Measurements from ENCODE around the gene GABBR2.
A peak's percentile ranks its signal among the peaks of the same experiment; 100 is the strongest.
"Not testable (repeated sequence)": the region's sequence is repeated elsewhere in the genome, so short reads cannot be mapped to it uniquely, and the experiment has no call there.

Gene GABBR2

DNA sequence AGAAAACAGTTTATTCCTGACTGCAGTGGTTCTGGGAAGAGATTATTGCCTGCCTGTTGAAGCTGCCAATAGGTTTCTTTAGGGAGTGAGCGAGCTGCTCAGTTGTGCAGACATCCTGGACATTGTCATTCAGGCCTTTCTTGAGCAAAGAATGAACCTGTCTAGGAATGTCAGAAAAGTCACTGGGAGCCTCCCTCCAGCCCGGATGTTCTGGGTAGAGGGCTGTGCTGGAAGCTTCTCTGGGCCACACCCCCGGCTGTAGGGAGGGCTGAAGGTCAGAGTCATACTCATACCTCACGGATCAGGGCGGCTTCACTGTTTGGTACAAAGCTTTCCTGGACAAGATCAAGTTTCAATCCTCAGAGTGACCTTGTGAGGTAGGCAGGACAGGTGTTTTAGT is 419.9 kb downstream of the GABBR2 start:
- DNase-seq (ENCODE audit: low spot score), result no peak

- DNase-seq (ENCODE audit: low spot score), result peak; percentile 21
Observed at GRCh38 chr9:98287384-98287783, 421.4 kb downstream of the GABBR2 start.

- DNase-seq (ENCODE audit: low spot score), result no peak
Observed at GRCh38 chr9:98285446-98285845, 423.3 kb downstream of the GABBR2 start.

DNA sequence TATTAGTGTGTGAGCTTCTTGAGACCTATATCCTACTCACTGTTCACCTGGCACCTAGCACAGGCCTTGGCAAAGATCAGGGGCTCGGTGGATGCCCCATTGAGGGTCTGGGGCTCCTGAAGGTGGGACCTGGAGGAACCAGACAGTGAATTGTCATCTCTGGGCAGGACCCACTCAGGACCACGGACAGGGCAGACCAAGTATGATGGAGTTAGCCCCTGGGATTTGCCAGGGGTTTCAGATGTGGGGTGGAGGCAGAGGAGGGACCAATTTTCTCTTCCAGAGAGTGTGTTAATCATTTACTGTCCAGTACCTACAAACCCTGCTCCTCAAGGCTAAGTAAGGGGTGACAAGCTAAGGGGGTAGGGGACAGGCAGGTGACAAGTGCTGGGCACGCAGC is 424.0 kb downstream of the GABBR2 start:
- no peak for DNase-seq (ENCODE audit: low spot score)

DNA sequence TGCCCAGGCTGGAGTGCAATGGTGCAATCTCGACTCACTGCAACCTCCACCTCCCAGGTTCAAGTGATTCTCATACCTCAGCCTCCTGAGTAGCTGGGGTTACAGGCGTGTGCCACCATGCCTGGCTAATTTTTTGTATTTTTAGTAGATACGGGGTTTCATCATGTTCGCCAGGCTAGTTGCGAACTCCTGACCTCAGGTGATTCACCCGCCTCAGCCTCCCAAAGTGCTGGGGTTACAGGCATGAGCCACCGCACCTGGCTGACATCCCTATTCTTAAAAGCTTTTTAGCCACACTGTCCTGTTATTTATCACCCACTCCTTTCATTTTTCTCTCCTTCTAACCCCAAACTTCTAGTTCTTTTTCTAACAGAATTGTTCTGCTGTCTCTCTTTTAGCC is 425.6 kb downstream of the GABBR2 start:
- not testable (repeated sequence) for DNase-seq (ENCODE audit: low spot score)

DNA sequence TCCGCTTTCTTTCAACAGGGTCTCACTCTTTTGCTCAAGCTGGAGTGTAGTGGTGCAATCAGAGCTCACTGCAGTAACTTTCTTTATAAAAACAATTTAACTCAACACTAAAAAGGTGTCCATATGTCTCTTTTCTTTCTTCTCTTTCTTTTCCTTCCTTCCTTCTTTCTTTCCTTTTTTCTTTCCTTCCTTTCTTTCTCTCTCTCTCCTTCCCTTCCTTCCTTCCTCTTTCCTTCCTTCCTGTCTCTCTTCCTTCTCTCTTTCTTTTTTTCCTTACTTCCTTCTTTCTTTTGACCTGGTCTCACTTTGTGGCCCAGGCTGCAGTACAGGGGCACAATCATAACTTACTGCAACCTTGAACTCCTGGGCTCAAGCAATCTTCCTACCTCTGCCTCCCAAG is 427.5 kb downstream of the GABBR2 start:
- no peak for DNase-seq (ENCODE audit: low spot score)

- no peak for DNase-seq (ENCODE audit: low spot score)
Observed at GRCh38 chr9:98280574-98280973, 428.2 kb downstream of the GABBR2 start.

DNA sequence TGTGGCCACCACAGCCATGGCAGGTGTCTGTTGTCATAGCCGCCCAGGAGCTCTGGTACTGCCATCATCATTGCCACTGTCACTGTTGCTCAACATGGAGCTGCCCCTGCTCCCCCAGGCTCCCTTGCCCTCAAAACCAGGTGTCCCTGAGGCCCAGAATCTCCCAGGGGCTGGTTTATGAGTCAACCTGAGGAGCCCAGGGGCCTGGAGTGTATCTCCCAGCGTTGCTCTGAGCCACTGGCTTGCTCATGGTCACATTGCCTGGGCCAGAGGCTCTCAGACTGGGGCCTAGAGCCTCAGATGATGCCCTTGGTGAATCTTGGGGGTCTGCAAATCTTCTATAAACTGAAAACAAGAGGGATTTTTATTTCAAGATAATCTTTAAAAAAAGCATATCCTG is 428.6 kb downstream of the GABBR2 start:
- no peak for DNase-seq (ENCODE audit: low spot score)

DNA sequence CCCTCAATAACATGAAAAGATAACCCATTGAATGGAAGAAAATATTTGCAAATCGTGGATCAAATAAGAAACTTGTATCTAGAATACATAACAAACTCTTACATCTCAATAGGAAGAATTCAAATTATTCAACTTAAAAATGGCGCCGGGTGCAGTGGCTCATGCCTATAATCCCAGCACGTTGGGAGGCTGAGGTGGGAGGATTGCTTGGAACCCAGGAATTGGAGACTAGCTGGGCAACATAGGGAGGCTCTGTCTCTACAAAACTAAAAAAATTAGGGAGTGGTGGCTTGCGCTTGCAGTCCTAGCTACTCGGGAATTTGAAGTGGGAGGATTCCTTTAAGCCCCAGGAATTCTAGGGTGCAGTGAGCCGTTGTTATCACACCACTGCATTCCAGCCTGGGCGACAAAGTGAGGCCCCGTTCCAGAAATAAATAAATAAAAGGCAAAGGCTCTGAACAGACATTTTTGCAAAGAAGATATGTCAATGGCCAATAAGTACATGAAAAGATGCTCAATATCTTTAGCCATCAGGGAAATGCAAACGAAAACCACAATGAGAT is 431.7 kb downstream of the GABBR2 start:
- DNase-seq (ENCODE audit: low spot score), result no peak

GRCh38 chr9:98275159-98275558 is 433.6 kb downstream of the GABBR2 start:
- DNase-seq (ENCODE audit: low spot score), result no peak

- no peak for DNase-seq (ENCODE audit: low spot score)
Observed at GRCh38 chr9:98272083-98272482, 436.7 kb downstream of the GABBR2 start.

DNA sequence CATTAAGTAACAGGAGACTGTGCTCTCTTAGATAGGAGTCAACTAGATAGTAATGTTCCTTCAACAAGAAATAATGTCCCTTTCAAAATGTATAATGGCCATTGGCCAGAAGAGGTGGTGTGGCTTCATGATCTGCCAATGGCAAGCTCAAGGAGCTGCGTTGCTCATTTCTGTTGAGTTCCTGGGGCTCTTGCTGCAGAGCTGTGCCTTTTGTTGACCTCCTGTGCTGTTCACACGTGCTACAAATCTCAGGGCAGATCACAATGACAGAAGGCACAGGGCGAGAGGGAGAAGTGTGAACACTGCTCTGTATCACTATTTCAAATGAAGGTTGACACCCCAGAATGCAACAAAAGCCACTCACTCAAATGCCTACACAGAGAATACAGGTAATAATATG is 437.3 kb downstream of the GABBR2 start:
- DNase-seq (ENCODE audit: low spot score), result no peak

DNA sequence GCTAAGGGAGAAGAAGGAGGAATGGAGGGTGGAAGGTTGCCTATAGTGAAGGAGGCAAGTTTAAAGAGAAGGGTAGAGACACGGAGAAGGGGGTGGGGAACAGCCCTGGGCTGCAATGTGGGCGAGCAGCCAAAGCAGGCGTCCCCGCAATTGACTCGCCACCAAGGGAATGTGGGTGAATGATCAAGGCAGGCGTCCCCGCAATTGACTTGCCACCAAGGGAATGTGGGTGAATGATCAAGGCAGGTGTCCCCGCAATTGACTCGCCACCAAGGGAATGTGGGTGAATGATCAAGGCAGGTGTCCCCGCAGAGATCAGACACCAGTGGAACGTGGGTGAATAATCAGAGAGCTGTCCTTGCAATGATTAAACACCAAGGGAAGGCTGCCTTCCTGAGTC is 438.5 kb downstream of the GABBR2 start:
- DNase-seq (ENCODE audit: low spot score), result not testable (repeated sequence)

DNA sequence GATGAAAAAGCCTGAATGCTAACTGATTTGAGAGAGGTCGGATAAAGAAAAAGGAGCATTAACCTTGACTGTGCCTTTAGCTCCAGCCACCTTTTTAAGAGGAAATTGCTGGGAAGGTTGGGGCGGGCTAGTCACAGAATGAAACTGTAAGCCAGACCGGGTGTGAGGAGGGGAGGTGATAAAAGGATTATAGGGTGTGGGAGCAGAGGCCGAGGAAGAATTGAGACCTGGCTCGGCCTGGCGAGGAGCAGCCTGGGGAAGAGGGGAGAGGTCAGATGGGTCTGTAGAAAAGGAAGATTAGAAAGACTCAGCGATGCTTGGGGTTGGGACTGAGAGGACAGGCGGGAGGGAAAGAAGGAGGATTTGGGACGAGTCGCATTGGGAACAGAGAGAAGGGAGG is 439.1 kb downstream of the GABBR2 start:
- DNase-seq (ENCODE audit: low spot score), result not testable (repeated sequence)

DNA sequence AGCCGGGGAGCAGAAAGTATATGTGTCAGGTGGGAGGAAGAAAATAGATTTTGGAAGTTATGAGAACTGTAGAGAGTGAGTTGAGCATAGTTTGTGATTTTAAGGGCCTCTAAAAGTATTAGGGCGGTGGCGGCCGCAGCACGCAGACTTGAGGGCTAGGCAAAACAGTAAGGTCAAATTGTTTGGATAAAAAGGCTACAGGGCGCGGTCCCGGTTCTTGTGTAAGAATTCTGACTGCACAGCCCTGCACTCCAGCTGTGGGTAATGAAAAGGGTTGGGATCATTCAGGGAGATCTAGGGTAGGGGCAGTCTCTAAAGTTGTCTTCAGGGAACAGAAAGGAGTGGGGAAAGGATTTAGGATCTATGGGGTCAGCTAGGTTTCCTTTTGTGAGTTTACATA is 441.2 kb downstream of the GABBR2 start:
- not testable (repeated sequence) for DNase-seq (ENCODE audit: low spot score)

GRCh38 chr9:98264516-98264915 is 444.2 kb downstream of the GABBR2 start:
- no peak for DNase-seq (ENCODE audit: low spot score)

GRCh38 chr9:98263482-98264357 is 445.0 kb downstream of the GABBR2 start:
- DNase-seq (ENCODE audit: low spot score), result peak; percentile 74

- DNase-seq (ENCODE audit: low spot score), result no peak
Observed at GRCh38 chr9:98263080-98263479, 445.7 kb downstream of the GABBR2 start.

- DNase-seq (ENCODE audit: low spot score), result no peak
Observed at GRCh38 chr9:98262056-98262455, 446.7 kb downstream of the GABBR2 start.

GRCh38 chr9:98260635-98261034 is 448.1 kb downstream of the GABBR2 start:
- DNase-seq (ENCODE audit: low spot score), result no peak

GRCh38 chr9:98259791-98260190 is 448.9 kb downstream of the GABBR2 start:
- no peak for DNase-seq (ENCODE audit: low spot score)

GRCh38 chr9:98256756-98257155 is 452.0 kb downstream of the GABBR2 start:
- peak; percentile 26 for DNase-seq (ENCODE audit: low spot score)

GRCh38 chr9:98255578-98256296 is 453.0 kb downstream of the GABBR2 start, which contains the start of gene TBC1D2:
Gene TBC1D2, minus strand, starts transcription at chr9:98255649. Its CDS starts 108 bp downstream, at chr9:98255541.
- peak; percentile 97 for DNase-seq (ENCODE audit: low spot score)

Data from hepatic stellate cell (primary cell).